ENCODE data around the gene ST6GALNAC5. TPM values are rescaled to one million over a fixed set of nuclear protein-coding genes. Genes with fewer than 3 reads are reported as not detected.

Gene ST6GALNAC5
- total and polyA plus RNA-seq, 2 experiments from 2014 or later = 5.1 to 12.2 TPM

DNA sequence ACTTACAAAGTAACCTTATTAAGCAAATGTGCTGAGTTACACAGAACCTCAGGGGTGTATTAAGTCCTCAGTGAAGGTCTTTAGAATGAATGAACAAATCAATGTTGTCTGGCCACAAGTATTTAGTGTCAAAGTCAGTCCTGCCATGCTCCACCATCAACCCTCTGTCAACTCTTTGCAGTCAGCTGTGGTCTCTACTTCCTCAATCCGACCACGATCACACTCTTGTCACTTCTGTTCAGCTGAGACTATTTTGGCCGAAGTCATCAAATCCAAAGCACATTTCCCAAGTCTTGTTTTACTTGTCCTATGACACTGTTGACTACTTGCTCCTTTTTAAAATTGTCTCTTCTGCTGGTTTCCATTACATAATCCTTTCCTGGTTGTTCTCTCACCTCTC is 173.5 kb downstream of the ST6GALNAC5 start:
- no peak for TF ChIP-seq EZH2 (IDR thresholded peaks at IDR 0.05; ENCODE audit: insufficient read depth, poor library complexity, severe bottlenecking)
- no peak for TF ChIP-seq EZH2phosphoT487 (IDR thresholded peaks at IDR 0.05; ENCODE audit: insufficient read depth, low read depth)
- H2AFZ ChIP-seq = no peak overlapping the region
- peaks cover 25% of the 10 kb centered on the region for H3F3A ChIP-seq (ENCODE audit: insufficient read depth)
- H3K79me2 ChIP-seq (ENCODE audit: insufficient read depth) = no peaks in the 10 kb centered on the region
- no peaks in the 10 kb centered on the region for H3K9me2 ChIP-seq (ENCODE audit: insufficient read depth)
- H3K4me2 ChIP-seq (ENCODE audit: unreplicated experiment) = no peak overlapping the region
- H3K27ac ChIP-seq = no peak overlapping the region
- no peak overlapping the region for H3K4me3 ChIP-seq
- no peak for DNase-seq
- H3K27me3 ChIP-seq (replicated peaks; ENCODE audit: insufficient read depth) = no peaks in the 10 kb centered on the region
- 78 to 80% methylated on average over 3 of the region's 3 CpGs for WGBS, 2 experiments (ENCODE audit: low coverage in 1 of 2, low lambda C conversion rate in 2 of 2, missing lambda C conversion rate in 2 of 2)
- no peaks in the 10 kb centered on the region for H3K36me3 ChIP-seq (ENCODE audit: low read depth)
- in situ Hi-C loops (cut with MboI) = no loop called here
- no peaks in the 10 kb centered on the region for H3K9me3 ChIP-seq (ENCODE audit: low read depth)
- peaks cover 27% of the 10 kb centered on the region for H3K4me1 ChIP-seq (ENCODE audit: insufficient read depth)
- H3K9ac ChIP-seq = no peak overlapping the region
- H4K20me1 ChIP-seq (ENCODE audit: insufficient read depth) = no peaks in the 10 kb centered on the region

DNA sequence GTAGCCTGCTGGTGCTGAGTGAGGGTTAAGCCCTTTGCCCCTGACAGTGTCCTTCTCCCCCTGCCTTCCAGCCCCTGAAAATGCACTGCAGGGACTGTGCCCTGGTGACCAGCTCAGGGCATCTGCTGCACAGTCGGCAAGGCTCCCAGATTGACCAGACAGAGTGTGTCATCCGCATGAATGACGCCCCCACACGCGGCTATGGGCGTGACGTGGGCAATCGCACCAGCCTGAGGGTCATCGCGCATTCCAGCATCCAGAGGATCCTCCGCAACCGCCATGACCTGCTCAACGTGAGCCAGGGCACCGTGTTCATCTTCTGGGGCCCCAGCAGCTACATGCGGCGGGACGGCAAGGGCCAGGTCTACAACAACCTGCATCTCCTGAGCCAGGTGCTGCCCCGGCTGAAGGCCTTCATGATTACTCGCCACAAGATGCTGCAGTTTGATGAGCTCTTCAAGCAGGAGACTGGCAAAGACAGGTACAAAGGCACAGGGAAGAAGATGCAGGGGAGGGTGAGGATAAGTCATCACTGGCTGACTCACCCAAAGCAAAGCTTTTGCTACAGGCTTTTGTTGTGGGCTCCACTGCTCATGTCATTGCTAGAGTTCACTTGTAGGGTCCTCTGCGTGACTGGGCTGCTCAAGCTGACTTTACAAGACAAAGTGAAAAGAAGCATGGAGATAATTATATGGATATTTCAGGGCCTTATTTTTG is 177.0 kb downstream of the ST6GALNAC5 start:
- WGBS, 2 experiments (ENCODE audit: low coverage in 1 of 2, low lambda C conversion rate in 2 of 2, missing lambda C conversion rate in 2 of 2) = 84 to 89% methylated on average over 20 of the region's 20 CpGs
- peak; percentile 58 for DNase-seq
- TF ChIP-seq EZH2 (IDR thresholded peaks at IDR 0.05; ENCODE audit: insufficient read depth, poor library complexity, severe bottlenecking) (no peak), EZH2phosphoT487 (IDR thresholded peaks at IDR 0.05; ENCODE audit: insufficient read depth, low read depth) (no peak)

DNA sequence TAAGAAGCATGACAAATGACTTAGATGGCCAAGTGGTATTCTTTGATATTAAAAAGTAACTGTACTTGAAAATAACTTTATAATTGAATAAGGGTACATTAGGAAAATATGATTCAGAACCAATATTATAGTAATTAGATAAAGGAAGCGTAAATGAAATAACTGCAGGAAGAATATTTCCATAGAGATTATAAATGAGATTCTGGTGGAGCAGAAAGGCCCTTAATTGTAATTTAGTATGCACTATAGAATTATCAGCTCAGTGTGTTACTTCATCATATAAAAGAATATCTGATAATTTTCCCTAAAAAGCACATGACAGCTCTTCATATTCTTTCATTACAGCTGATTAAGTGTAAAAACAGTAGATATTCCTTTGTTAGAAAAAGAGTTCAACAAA is 180.3 kb downstream of the ST6GALNAC5 start:
- in situ Hi-C loops (cut with MboI) = no loop called here
- no peaks in the 10 kb centered on the region for H3F3A ChIP-seq (ENCODE audit: insufficient read depth)
- WGBS, 2 experiments (ENCODE audit: low coverage in 1 of 2, low lambda C conversion rate in 2 of 2, missing lambda C conversion rate in 2 of 2) = 100% methylated on average over 1 of the region's 1 CpG

More for the DNA sequence above, 177.0 kb downstream of the ST6GALNAC5 start:
- Histone ChIP-seq H2AFZ (no peak overlapping the region), H3K9ac (no peak overlapping the region), H3F3A (ENCODE audit: insufficient read depth) (peaks cover 8% of the 10 kb centered on the region), H3K27me3 (replicated peaks; ENCODE audit: insufficient read depth) (no peaks in the 10 kb centered on the region), H3K79me2 (ENCODE audit: insufficient read depth) (no peaks in the 10 kb centered on the region), H4K20me1 (ENCODE audit: insufficient read depth) (no peaks in the 10 kb centered on the region), H3K9me3 (ENCODE audit: low read depth) (no peaks in the 10 kb centered on the region), H3K27ac (no peak overlapping the region), H3K4me2 (ENCODE audit: unreplicated experiment) (no peak overlapping the region), H3K4me1 (ENCODE audit: insufficient read depth) (peaks cover 8% of the 10 kb centered on the region), H3K4me3 (no peak overlapping the region), H3K36me3 (ENCODE audit: low read depth) (no peaks in the 10 kb centered on the region), H3K9me2 (ENCODE audit: insufficient read depth) (no peaks in the 10 kb centered on the region)
- in situ Hi-C loops (cut with MboI) = no loop called here

DNA sequence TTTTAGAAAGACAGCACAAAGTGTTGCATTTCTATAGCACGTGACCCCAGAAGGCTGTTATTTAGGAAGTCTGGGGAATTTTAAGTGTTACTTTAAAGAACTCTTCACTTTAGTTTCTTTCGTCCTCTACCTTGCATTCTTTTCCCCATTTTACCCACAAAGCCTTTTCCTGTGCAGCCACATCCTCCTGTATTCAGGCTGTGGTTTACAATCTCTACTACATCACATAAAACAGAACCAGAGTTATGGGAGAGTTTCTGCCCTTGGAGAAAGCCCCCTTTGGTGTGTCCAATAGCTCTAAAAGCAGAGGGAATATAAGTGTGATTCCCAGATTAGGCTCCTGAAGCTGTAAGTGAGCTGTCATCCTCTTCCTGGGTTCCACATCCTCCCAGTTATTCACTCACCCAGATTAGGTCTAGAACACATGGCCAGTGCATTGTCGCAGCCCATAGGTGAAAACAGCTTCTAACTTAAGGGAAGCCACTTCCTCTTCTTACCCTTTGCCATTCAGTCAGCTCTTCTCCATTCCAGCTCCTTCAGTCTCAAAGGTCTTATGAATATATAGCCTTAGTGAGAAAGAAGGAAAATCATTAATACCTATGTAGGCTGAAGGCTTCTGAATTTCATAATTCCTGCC is 180.8 kb downstream of the ST6GALNAC5 start:
- Histone ChIP-seq H2AFZ (no peak overlapping the region), H3K79me2 (ENCODE audit: insufficient read depth) (no peaks in the 10 kb centered on the region), H3K27me3 (replicated peaks; ENCODE audit: insufficient read depth) (no peaks in the 10 kb centered on the region), H3K9me2 (ENCODE audit: insufficient read depth) (no peaks in the 10 kb centered on the region), H4K20me1 (ENCODE audit: insufficient read depth) (no peaks in the 10 kb centered on the region), H3K9me3 (ENCODE audit: low read depth) (no peaks in the 10 kb centered on the region), H3K27ac (no peak overlapping the region), H3K4me2 (ENCODE audit: unreplicated experiment) (no peak overlapping the region), H3K36me3 (ENCODE audit: low read depth) (no peaks in the 10 kb centered on the region), H3K4me3 (no peak overlapping the region), H3K4me1 (ENCODE audit: insufficient read depth) (no peaks in the 10 kb centered on the region), H3K9ac (no peak overlapping the region), H3F3A (ENCODE audit: insufficient read depth) (no peaks in the 10 kb centered on the region)
- in situ Hi-C loops (cut with MboI) = no loop called here
- TF ChIP-seq EZH2 (IDR thresholded peaks at IDR 0.05; ENCODE audit: insufficient read depth, poor library complexity, severe bottlenecking) = no peak
- no peak for TF ChIP-seq EZH2phosphoT487 (IDR thresholded peaks at IDR 0.05; ENCODE audit: insufficient read depth, low read depth)
- no peak for DNase-seq
- WGBS, 2 experiments (ENCODE audit: low coverage in 1 of 2, low lambda C conversion rate in 2 of 2, missing lambda C conversion rate in 2 of 2) = 83 to 90% methylated on average over 3 of the region's 3 CpGs

More for the DNA sequence above, 180.3 kb downstream of the ST6GALNAC5 start:
- H3K4me2 ChIP-seq (ENCODE audit: unreplicated experiment) = no peak overlapping the region
- H3K36me3 ChIP-seq (ENCODE audit: low read depth) = no peaks in the 10 kb centered on the region
- H3K4me3 ChIP-seq = no peak overlapping the region
- no peaks in the 10 kb centered on the region for H3K9me3 ChIP-seq (ENCODE audit: low read depth)
- no peak overlapping the region for H3K9ac ChIP-seq
- no peak overlapping the region for H3K27ac ChIP-seq
- TF ChIP-seq EZH2 (IDR thresholded peaks at IDR 0.05; ENCODE audit: insufficient read depth, poor library complexity, severe bottlenecking) = no peak
- TF ChIP-seq EZH2phosphoT487 (IDR thresholded peaks at IDR 0.05; ENCODE audit: insufficient read depth, low read depth) = no peak
- no peak for DNase-seq
- H3K9me2 ChIP-seq (ENCODE audit: insufficient read depth) = no peaks in the 10 kb centered on the region
- H3K27me3 ChIP-seq (replicated peaks; ENCODE audit: insufficient read depth) = no peaks in the 10 kb centered on the region
- H3K79me2 ChIP-seq (ENCODE audit: insufficient read depth) = no peaks in the 10 kb centered on the region
- H4K20me1 ChIP-seq (ENCODE audit: insufficient read depth) = no peaks in the 10 kb centered on the region
- no peak overlapping the region for H2AFZ ChIP-seq
- no peaks in the 10 kb centered on the region for H3K4me1 ChIP-seq (ENCODE audit: insufficient read depth)
